Prostate gland (tissue), 2 donors: ENCODE data around the gene SMARCA2. TPM values are rescaled to one million over a fixed set of nuclear protein-coding genes. Genes with fewer than 3 reads are reported as not detected.

ENCODE experiments used
- DNase-seq: peaks from one replicate; pipeline ENCODE4 v3.0.0-alpha.2; 2019; ENCODE audit warnings: low spot score
- H3K27ac ChIP-seq, 2 donors: fragments of 200-600 bp; sonication (generic); 2 replicates each; pipeline ENCODE4 v1.5.1; 2017 to 2019
- H3K27me3 ChIP-seq: fragments of 200-600 bp; sonication (generic); replicated peaks from 2 replicates; pipeline ENCODE4 v1.5.1; 2019; ENCODE audit not compliant: insufficient read depth
- H3K36me3 ChIP-seq, 2 donors: fragments of 200-600 bp; sonication (generic); 1 replicate in 1 of 2; 2 replicates in 1 of 2; pipeline versions ENCODE4 v1.5.1 to v1.8.1; 2017 to 2019
- H3K4me1 ChIP-seq: fragments of 200-600 bp; sonication (generic); replicated peaks from 2 replicates; pipeline ENCODE4 v1.5.1; 2019
- H3K4me3 ChIP-seq, 2 donors: fragments of 200-600 bp; sonication (generic); 2 replicates each; pipeline ENCODE4 v1.5.1; 2017 to 2019
- H3K9me3 ChIP-seq: fragments of 200-600 bp; sonication (generic); 2 replicates; pipeline ENCODE4 v1.5.1; 2017
- CTCF ChIP-seq, 4 experiments: fragments of 200-600 bp in 2 of 4; fragments of 450-650 bp in 2 of 4; sonication (generic) in 2 of 4; IDR thresholded peaks; 1 replicate in 3 of 4; 2 replicates in 1 of 4; pipeline ENCODE4 v1.5.1; 2016 to 2019; ENCODE audit warnings: antibody characterized with exemption in 4 of 4, mild to moderate bottlenecking in 2 of 4, moderate library complexity in 2 of 4
- POLR2A ChIP-seq: fragments of 450-650 bp; IDR thresholded peaks from one replicate; pipeline ENCODE4 v1.6.1; 2016; ENCODE audit warnings: antibody characterized with exemption, mild to moderate bottlenecking
- POLR2AphosphoS5 ChIP-seq: sonication (generic); formaldehyde crosslinking; IDR thresholded peaks from one replicate; pipeline ENCODE4 v1.6.1; 2017; ENCODE audit warnings: antibody characterized with exemption
- WGBS: methylation state at CpG from one replicate; pipeline ENCODE4 v1.1.5; 2018; 5-methylcytosine and 5-hydroxymethylcytosine counted together
- intact Hi-C: fragments of 100-400 bp; cut with DNase I; formaldehyde crosslinking; loops from one replicate; pipeline ENCODE4 v1.14.2; 2022
- total RNA-seq, 2 donors: library from RNA; depleted of rRNA; stranded (reverse); fragments of >200 nt; gene quantifications; one replicate each; pipeline ENCODE4 v1.1.0, GENCODE V29; 2016

Gene SMARCA2
- total RNA-seq, 2 donors from 2014 or later: 125 to 175 TPM

GRCh38 chr9:2158766-2159430 is 143.8 kb downstream of the SMARCA2 start:
- H3K36me3 ChIP-seq: no peaks in the 10 kb centered on the region
- peak overlapping the region; percentile 42 to 65 for H3K27ac ChIP-seq
- TF ChIP-seq CTCF (IDR thresholded peaks at IDR 0.05) (no peak), POLR2A (no peak), POLR2AphosphoS5 (no peak)
- H3K27me3 ChIP-seq: no peaks in the 10 kb centered on the region
- intact Hi-C loops: loop anchor here (10.0 kb wide), 1 partner anchor 466 kb away; the partner anchor contains the start of gene VLDLR
- no peaks in the 10 kb centered on the region for H3K4me1 ChIP-seq
- H3K4me3 ChIP-seq: peak overlapping the region; percentile 27 to 28
- WGBS: 14% methylated on average over 4 of the region's 4 CpGs
- no peak for DNase-seq
- no peaks in the 10 kb centered on the region for H3K9me3 ChIP-seq

GRCh38 chr9:2159521-2160454 is 144.6 kb downstream of the SMARCA2 start:
- no peaks in the 10 kb centered on the region for H3K4me1 ChIP-seq
- peak overlapping the region in 1 of 2 donors; percentile 7 for H3K4me3 ChIP-seq
- no peaks in the 10 kb centered on the region for H3K27me3 ChIP-seq
- TF ChIP-seq POLR2AphosphoS5: no peak
- TF ChIP-seq CTCF (IDR thresholded peaks at IDR 0.05): no peak
- no peak for TF ChIP-seq POLR2A
- intact Hi-C loops: loop anchor here (10.0 kb wide), 1 partner anchor 465 kb away; the partner anchor contains the start of gene VLDLR
- WGBS: 19% methylated on average over 13 of the region's 13 CpGs
- no peaks in the 10 kb centered on the region for H3K36me3 ChIP-seq
- H3K27ac ChIP-seq: peak overlapping the region; percentile 42 to 65
- no peak for DNase-seq
- no peaks in the 10 kb centered on the region for H3K9me3 ChIP-seq

- no peaks in the 10 kb centered on the region for H3K36me3 ChIP-seq
- H3K9me3 ChIP-seq: no peaks in the 10 kb centered on the region
- no peaks in the 10 kb centered on the region for H3K27me3 ChIP-seq
- intact Hi-C loops: no loop called here
- no peak overlapping the region for H3K4me3 ChIP-seq
- WGBS: 89% methylated on average over 13 of the region's 13 CpGs
- no peak overlapping the region for H3K27ac ChIP-seq
- DNase-seq: no peak
- TF ChIP-seq POLR2A (no peak), CTCF (IDR thresholded peaks at IDR 0.05) (no peak), POLR2AphosphoS5 (no peak)
- no peaks in the 10 kb centered on the region for H3K4me1 ChIP-seq
These were observed 146.5 kb downstream of the SMARCA2 start for GRCh38 chr9:2161661-2162060.

GRCh38 chr9:2163231-2163885 is 148.2 kb downstream of the SMARCA2 start:
- TF ChIP-seq POLR2A (no peak), POLR2AphosphoS5 (no peak), CTCF (IDR thresholded peaks at IDR 0.05) (no peak)
- no peaks in the 10 kb centered on the region for H3K27me3 ChIP-seq
- H3K4me3 ChIP-seq: no peak overlapping the region
- DNase-seq: no peak
- H3K36me3 ChIP-seq: no peaks in the 10 kb centered on the region
- no peak overlapping the region for H3K27ac ChIP-seq
- intact Hi-C loops: no loop called here
- no peaks in the 10 kb centered on the region for H3K4me1 ChIP-seq
- no peaks in the 10 kb centered on the region for H3K9me3 ChIP-seq
- WGBS: 77% methylated on average over 6 of the region's 6 CpGs
